ENCODE data around the gene ZNF674. TPM values are rescaled to one million over a fixed set of nuclear protein-coding genes. Genes with fewer than 3 reads are reported as not detected.

The ZNF674 gene
- total and polyA plus RNA-seq, 8 donors = 0.61 to 14.0 (median 2.3) TPM

DNA sequence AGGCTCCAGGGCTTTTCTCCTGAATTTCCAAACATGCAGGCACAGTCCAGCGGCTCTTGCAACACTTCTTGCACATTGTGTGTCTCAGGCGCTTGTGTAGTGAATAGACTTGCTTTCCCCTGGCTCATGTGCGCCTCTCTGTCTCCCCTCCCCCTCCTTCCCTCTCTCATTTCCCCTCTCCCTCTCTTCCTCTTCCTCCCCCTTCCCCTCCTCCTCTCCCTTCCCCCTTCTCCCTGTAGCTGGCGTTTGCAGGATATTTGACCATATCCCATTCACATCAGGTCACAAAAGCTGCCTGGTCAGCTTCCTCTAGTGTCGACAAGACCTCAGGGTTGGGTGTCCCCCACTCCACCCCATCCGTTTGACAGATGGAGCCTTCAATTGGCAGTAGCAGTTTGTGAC is 30.8 kb upstream of the ZNF674 start:
- peak overlapping the region; percentile 45 to 71 (median 58) for H3K4me3 ChIP-seq
- H3K4me1 ChIP-seq = peaks cover 0 to 34% (median 21%) of the 10 kb centered on the region in 4 donors
- intact Hi-C loops (cut with DNase I; ENCODE audit: low total_unique reads) = no loop called here
- peak in 1 of 2 donors; percentile 19 for DNase-seq
- H3K9me3 ChIP-seq = no peaks in the 10 kb centered on the region
- H3K27ac ChIP-seq = peak overlapping the region in 2 of 5 donors; percentile 74 to 77
- TF ChIP-seq POLR2AphosphoS5 (IDR thresholded peaks at IDR 0.05) (no peak), EP300 (IDR thresholded peaks at IDR 0.05) (no peak), POLR2A (IDR thresholded peaks at IDR 0.05) (no peak)
- TF ChIP-seq, protein P1, sequence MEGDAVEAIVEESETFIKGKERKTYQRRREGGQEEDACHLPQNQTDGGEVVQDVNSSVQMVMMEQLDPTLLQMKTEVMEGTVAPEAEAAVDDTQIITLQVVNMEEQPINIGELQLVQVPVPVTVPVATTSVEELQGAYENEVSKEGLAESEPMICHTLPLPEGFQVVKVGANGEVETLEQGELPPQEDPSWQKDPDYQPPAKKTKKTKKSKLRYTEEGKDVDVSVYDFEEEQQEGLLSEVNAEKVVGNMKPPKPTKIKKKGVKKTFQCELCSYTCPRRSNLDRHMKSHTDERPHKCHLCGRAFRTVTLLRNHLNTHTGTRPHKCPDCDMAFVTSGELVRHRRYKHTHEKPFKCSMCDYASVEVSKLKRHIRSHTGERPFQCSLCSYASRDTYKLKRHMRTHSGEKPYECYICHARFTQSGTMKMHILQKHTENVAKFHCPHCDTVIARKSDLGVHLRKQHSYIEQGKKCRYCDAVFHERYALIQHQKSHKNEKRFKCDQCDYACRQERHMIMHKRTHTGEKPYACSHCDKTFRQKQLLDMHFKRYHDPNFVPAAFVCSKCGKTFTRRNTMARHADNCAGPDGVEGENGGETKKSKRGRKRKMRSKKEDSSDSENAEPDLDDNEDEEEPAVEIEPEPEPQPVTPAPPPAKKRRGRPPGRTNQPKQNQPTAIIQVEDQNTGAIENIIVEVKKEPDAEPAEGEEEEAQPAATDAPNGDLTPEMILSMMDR (IDR thresholded peaks at IDR 0.05) = no peak
- 29 to 53% (median 44%) methylated on average over 6 of the region's 6 CpGs for WGBS, 5 donors
- peaks cover 0 to 18% (median 10%) of the 10 kb centered on the region in 3 donors for H3K27me3 ChIP-seq
- no peaks in the 10 kb centered on the region for H3K36me3 ChIP-seq

DNA sequence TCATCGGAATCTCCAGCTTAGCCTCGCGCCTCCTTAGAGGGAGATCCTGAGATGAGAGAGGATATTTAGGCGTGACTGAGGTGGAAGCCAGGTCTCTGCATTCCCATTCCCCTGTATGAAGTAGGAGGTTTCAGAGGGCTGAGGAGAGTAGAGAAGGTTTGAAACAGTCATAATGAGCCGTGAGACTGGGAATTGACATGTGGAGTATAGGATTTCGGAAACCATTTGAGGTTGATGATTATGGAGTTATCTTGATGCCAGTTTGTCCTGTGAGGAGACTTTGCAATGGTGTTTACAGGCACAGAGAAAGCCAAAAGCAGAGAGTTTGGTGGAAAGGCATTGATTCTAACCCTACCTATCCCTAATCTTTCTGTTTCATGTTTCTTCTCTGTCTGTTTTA is 30.4 kb upstream of the ZNF674 start:
- 29 to 70% (median 49%) methylated on average over 6 of the region's 6 CpGs for WGBS, 5 donors
- Histone ChIP-seq H3K9me3 (no peaks in the 10 kb centered on the region), H3K4me3 (peak overlapping the region; percentile 45 to 71 (median 58)), H3K36me3 (no peaks in the 10 kb centered on the region), H3K4me1 (peaks cover 0 to 34% (median 21%) of the 10 kb centered on the region in 4 donors), H3K27me3 (peaks cover 0 to 18% (median 10%) of the 10 kb centered on the region in 3 donors), H3K27ac (peak overlapping the region in 3 of 5 donors; percentile 65 to 77 (median 74))
- TF ChIP-seq, protein P1 (IDR thresholded peaks at IDR 0.05) = no peak
- no peak for TF ChIP-seq POLR2AphosphoS5 (IDR thresholded peaks at IDR 0.05)
- no peak for TF ChIP-seq EP300 (IDR thresholded peaks at IDR 0.05)
- TF ChIP-seq POLR2A (IDR thresholded peaks at IDR 0.05) = no peak
- DNase-seq = no peak
- intact Hi-C loops (cut with DNase I; ENCODE audit: low total_unique reads) = no loop called here

DNA sequence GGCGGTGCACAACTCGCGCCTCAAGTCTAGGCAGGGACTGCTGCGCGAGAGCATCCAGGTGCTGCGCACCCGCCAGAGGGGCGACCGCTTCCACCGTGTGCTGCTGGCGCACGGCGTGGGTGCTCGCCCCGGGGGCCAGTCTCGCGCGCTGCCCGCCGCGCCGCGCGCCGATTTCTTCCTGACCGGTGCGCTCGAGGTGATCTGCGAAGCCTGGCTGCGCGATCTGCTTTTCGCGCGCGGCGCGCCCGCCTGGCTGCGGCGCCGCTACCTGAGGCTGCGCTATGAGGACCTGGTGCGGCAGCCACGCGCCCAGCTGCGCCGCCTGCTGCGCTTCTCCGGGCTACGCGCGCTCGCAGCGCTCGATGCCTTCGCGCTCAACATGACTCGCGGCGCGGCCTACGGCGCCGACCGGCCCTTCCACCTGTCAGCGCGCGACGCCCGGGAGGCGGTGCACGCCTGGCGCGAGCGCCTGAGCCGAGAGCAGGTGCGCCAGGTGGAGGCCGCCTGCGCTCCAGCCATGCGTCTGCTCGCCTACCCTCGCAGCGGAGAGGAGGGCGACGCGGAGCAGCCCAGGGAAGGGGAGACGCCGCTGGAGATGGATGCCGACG is 29.7 kb upstream of the ZNF674 start:
- intact Hi-C loops (cut with DNase I; ENCODE audit: low total_unique reads) = no loop called here
- H3K4me1 ChIP-seq = peaks cover 0 to 34% (median 21%) of the 10 kb centered on the region in 4 donors
- DNase-seq = peak; percentile 31 to 72
- peak overlapping the region; percentile 45 to 71 (median 58) for H3K4me3 ChIP-seq
- no peaks in the 10 kb centered on the region for H3K9me3 ChIP-seq
- H3K27ac ChIP-seq = peak overlapping the region in 4 of 5 donors; percentile 10 to 77 (median 70)
- TF ChIP-seq EP300 (IDR thresholded peaks at IDR 0.05) = no peak
- TF ChIP-seq, protein P1 (IDR thresholded peaks at IDR 0.05) = no peak
- no peak for TF ChIP-seq POLR2A (IDR thresholded peaks at IDR 0.05)
- no peak for TF ChIP-seq POLR2AphosphoS5 (IDR thresholded peaks at IDR 0.05)
- WGBS, 5 donors = 2 to 65% (median 23%) methylated on average over 25 to 85 of the region's 90 CpGs; no CpG with 5 or more reads in 1 of the 5 donors
- H3K27me3 ChIP-seq = peaks cover 0 to 18% (median 10%) of the 10 kb centered on the region in 3 donors
- H3K36me3 ChIP-seq = no peaks in the 10 kb centered on the region

DNA sequence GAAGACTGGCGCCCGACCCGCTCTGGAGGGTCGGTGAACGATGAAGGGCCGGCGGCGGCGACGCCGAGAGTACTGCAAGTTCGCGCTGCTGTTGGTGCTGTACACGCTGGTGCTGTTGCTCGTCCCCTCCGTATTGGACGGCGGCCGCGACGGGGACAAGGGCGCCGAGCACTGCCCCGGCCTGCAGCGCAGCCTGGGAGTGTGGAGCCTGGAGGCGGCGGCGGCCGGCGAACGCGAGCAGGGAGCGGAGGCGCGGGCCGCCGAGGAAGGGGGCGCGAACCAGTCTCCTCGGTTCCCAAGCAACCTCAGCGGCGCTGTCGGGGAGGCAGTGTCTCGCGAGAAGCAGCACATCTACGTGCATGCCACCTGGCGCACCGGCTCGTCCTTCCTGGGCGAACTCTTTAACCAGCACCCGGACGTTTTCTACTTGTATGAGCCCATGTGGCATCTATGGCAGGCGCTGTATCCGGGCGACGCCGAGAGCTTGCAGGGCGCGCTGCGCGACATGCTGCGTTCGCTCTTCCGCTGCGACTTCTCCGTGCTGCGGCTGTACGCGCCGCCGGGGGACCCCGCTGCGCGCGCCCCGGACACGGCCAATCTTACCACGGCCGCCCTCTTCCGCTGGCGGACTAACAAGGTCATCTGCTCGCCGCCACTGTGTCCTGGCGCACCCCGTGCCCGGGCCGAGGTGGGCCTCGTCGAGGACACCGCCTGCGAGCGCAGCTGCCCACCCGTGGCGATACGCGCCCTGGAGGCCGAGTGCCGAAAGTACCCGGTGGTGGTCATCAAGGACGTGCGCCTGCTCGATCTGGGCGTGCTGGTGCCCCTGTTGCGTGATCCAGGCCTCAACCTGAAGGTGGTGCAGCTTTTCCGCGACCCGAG is 28.9 kb upstream of the ZNF674 start:
- TF ChIP-seq POLR2AphosphoS5 (IDR thresholded peaks at IDR 0.05) = no peak
- TF ChIP-seq POLR2A (IDR thresholded peaks at IDR 0.05) = no peak
- Histone ChIP-seq H3K27me3 (peaks cover 0 to 18% (median 10%) of the 10 kb centered on the region in 3 donors), H3K4me1 (peaks cover 0 to 34% (median 21%) of the 10 kb centered on the region in 4 donors), H3K27ac (peak overlapping the region; percentile 48 to 77 (median 65)), H3K4me3 (peak overlapping the region; percentile 45 to 71 (median 58)), H3K9me3 (no peaks in the 10 kb centered on the region), H3K36me3 (no peaks in the 10 kb centered on the region)
- peak; percentile 40 to 80 for DNase-seq
- intact Hi-C loops (cut with DNase I; ENCODE audit: low total_unique reads) = no loop called here
- WGBS, 5 donors = 0 to 55% (median 5%) methylated on average over 9 to 105 of the region's 107 CpGs

All from stomach (tissue), 9 donors.